ENCODE results near the gene NHLH2.

Gene NHLH2

DNA sequence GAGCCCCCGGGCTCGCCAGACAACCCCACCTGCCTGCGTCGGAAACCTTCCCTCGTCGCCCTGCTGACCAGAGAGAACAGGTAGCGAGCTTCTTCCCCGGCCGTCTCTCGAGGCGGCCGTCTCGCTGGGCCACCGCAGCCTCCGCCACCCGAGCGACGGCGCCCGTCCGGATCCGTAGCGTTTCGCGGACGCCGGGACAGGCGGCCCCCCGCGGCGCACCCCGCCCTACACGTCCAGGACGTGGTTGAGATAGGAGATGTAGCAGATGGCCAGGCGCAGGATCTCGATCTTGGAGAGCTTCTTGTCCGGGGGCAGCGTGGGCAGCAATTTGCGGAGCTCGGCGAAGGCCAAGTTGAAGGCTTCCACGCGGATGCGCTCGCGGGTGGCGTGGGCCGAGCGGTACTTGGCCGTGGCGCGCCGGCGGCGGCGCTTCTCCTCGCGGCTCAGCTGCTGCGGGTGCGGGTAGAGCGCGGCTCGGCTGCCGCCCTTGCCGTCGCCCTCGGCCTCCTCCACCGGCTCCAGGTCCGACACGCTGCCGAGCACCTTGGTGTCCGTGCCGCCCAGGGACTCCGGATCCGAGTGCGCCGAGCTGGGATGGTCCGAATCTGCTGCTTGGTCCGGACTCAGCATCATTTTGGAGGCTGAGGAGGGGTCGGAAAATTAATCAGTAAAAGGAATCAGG, 3.0 kb downstream of the NHLH2 start:
- no peak for DNase-seq (ENCODE audit: low read depth)

DNA sequence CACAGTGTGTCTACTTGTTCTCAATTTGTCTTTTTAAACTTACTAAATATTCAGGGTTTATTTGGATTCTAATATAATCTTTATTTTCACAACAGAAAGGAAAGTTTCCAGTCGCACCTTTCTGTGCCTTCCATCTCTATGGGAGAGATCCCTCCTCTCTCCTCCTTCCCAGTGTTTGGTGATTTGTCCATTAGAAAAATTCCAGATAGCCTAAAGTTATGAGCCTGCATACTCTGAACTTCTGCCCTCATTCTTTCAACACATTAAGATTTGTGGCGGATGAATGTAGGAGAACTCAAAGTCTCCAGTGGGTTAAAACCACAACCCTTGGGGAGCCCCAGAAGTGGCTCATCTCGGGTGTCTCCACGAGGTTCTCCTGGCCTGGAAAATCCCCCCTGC, 3.6 kb downstream of the NHLH2 start:
- no peak for DNase-seq (ENCODE audit: low read depth)

DNA sequence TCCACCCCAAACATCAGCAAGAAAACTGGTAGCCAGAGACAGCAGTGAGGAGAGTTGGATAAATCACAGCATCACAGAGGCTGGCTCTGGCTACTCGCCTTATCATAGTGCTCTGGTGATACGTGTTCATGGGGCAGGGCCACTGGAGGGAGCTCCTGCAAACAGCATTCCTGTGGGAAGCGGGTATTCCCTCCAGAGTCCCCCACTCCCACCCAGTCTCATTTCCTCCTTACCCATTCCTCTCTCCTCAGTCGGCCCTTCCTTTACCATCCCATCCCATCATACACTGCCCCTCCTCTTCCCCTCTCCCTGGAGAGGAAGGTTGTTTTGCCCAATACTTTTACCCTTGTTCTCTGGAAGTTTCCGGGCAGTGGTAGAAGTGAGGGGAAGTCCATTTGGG, 7.1 kb downstream of the NHLH2 start:
- no peak for DNase-seq (ENCODE audit: low read depth)

DNA sequence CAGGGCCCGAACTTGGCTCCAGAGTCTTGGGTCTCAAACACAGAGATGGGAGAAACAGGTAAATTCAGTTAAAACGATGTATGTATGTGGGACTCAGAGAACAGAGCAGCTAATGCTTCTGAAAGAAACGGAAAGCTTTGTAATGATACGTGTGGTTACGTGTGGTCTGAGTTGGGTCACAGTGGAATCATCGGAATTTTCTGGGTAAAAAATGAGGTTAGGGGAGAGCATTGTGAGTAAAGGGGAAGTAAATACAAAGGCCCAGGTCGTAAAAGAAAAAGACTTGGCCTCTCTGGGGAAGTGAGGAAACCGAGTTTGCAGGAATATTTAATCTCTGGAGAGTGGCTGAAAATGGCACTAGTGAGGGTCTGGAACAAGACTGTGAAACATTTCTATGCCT, 8.3 kb downstream of the NHLH2 start:
- no peak for DNase-seq (ENCODE audit: low read depth)

DNA sequence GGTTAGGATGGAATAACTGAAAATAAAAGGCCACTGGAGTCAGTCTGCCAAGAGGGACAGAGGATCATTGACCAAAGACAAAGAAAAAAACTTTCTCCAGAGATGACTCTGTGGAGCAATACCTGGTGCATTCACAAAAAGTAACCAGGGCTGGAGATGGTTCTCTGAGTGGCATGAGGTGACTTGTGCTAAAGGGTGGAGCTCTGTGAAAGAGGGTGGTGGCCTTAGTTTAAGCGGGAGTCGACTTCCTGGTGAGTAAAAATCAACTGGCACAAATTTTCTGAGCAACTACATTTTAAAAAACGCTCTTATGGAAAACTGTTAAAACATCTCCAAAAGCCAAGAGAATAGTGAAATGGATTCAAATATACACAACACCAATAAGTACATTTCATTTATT, 10.0 kb downstream of the NHLH2 start:
- no peak for DNase-seq (ENCODE audit: low read depth)

DNA sequence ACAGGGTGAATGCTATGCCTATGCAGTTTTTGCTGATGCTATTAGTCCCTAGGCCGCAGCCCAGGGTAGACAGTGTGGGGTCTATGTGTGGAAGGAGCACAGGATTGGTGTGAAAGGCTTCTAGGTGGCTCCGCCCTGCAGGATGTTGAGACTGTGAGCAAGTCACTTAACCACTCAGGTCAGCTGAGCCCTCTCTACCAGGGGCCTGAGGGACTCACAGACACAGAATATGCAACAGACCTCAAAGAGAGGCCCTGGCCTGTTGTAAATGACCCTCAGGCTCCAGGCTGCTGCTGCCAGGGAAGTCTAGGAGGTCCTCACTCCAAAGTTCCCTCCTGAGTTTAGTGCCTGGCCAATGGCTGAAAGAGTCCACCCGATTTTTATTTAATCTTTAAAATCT, 11.0 kb downstream of the NHLH2 start:
- DNase-seq (ENCODE audit: low read depth), result no peak

DNA sequence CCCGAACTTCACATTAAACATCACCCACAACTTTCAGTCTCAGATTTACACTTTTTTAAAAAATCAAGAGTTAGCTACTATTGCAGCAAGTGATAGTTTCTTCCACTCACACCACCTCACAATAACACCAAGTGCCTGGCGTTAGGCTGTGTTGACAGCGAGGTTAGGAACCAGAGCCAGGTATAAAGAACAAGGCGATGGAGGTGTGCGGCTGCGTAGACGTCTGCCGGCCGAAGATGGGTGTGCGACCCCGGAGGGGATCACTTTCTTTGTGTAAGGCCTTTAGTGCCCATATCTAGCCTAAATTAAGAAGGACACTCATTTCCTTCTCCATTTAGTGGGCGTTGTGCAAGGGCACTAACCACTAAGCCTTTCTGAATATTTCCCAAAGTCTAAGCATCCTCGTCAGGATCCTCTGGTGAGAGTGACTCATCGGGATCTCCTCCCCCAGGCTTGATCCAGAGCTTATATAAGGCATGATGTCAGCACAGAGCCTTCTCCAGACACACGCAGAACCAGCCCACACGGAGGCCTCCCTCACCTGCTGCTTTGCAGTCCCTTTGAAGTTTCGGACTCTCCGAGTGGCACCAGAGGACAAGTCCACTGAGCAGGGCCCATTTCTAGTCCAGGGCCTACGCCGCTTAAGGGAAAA, 11.8 kb downstream of the NHLH2 start:
- DNase-seq (ENCODE audit: low read depth), result peak; percentile 82

DNA sequence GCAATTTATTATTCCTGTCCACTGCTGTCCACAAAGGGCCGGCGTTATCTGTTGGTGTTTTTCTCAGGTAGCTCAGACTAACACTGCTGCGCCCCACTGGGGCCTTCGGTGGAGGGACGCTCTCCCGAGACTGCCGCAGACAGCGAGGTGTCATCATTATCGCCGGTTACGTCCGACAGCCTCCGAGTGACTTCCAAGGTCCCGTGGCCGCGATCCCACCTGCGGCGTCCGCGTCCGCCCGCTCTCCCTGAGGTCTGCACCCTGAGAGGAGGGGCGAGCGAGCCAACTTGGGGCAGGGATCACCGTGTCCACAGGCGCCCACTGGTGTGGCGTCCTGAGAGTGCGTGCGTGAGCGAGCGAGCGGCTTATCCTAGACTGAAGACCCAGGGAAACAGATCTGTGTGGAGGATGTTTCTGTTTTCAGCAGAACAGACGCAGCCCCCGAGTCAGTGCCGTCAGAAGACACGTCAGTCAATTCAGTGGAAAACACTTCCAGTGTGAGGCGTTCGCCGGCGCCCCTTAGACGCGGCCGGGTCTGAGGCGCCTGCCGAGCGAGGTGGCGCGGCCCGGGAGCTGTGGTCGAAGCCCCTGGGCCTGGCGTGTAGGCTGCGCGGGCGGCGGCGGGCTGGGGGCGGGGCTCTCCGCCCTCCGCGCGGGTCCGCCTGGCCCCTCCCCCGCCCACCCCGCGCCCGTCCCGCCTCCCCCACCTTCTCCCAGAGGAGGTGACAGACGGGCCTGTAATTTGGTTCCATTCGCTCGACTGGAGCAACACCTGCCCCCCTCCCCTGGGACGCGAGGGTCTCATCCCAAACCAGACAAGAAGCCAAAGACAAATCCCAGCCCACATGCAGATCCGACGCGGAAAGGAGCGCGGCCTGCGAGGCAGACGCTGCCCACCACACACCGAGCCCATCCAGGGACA, 12.6 kb downstream of the NHLH2 start:
- peak; percentile 2 for DNase-seq (ENCODE audit: low read depth)

DNA sequence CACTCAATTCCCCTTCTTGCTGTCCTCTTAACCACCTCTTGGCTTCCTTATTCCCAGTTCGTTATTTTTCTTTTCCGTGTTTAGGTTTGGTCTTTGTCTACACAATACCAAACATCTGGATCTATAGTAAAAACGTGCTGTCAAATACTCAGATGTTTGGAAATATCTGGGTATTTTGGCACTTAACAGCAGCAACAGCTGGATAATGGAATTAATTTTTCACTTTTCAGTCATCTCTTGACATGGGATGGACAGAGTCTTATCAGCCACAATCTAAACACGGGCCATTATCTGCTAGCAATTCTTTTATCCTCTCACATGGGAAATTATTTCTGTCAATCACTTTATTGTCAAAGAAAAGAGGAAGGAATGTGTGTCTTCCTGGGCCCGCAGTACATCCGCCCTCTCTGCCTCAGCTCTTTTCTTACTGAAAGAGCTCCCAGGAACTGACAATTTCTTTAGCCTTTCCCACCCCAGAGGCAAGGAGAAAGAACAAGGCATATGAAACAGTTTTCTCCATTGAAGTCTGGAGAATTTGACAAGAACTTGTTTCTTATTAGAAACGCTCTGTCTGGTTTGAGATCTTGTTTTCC, 13.4 kb downstream of the NHLH2 start:
- DNase-seq (ENCODE audit: low read depth), result no peak

DNA sequence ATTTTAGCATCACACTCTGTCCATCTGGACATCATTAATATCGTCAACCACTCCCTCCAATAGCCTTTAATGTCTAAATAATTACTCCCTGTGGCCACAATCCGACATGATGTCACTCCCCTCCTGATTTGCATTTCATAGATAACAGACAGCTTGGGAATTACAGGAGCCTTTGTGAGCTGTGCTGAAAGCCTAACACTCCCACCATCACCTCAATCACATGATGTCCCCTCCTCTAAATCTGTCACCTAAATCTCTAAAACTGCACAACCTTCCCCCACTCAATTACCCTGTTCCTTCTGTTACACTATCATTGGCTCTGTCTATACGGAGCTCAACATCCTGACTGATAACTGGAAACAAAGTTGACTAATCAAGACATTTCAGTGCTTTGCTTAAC, 14.3 kb downstream of the NHLH2 start:
- DNase-seq (ENCODE audit: low read depth), result no peak

DNA sequence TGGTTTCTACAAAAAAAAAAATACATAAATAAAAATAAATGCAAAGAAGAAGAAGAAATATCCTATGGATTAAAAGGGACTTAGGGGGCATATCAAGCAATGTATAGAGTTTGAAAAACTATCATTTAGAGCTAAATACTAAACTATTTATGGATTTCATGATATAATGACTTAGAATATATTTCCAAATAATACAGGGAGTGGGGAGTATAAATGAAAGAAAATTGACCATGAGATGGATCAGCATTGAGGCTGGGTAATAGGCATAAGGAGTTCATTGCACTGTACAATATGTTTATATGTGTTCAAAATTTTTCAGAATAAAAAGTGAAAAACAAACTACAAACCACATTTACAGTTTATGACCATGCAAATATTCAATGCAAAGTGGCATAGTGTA, 18.8 kb downstream of the NHLH2 start:
- DNase-seq (ENCODE audit: low read depth), result no peak

DNA sequence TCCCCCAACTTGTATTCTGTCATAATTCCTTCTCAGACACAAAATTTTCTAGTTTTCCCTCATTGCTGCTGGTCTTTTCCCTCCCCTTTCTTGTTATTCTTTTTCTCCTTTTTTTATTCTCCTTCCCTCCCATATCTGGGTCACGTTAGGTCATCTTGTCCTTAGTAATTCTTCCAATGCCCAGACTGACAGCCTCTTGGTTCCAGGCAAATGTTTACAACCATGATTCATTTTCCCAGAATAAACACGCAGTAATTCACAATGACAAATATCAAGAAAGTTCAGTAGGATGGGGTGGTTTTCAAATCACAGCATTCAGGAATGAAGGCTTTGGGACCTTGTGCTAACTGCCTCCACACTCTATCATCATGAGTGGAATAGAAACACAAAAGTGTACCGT, 25.2 kb downstream of the NHLH2 start:
- DNase-seq (ENCODE audit: low read depth), result no peak

DNA sequence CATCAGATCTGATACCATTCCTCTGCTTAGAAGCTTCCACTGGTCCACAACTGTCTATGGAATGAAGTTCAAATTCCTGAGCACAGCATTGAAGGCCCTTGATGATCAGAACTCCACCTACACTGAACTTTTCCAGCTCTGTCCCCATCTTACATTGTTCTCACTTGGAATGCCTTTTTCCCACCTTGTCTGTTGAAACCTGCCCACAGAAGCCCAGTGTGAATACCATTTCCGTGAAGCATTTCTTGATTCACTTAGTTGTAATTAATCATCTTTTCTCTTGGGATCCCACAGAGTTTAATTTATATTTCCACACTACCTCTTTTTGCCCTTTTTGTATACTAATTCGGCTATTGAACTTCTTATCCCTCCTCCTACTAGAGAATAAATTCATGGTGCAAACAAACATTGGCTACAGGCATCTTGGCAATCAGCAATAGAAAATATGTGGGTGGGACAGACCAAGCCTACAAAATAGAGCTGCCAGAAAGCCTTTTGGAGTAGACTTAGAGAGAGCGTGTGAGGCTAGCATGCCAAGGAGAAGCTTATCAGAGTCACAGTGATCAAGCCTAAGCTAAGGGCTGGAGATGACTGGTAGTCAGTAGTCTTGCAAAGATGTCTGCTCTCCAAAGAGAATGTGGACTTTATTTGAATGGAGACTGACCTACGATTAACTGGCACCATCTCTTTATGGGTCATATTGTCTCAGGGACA, 26.1 kb downstream of the NHLH2 start:
- no peak for DNase-seq (ENCODE audit: low read depth)

DNA sequence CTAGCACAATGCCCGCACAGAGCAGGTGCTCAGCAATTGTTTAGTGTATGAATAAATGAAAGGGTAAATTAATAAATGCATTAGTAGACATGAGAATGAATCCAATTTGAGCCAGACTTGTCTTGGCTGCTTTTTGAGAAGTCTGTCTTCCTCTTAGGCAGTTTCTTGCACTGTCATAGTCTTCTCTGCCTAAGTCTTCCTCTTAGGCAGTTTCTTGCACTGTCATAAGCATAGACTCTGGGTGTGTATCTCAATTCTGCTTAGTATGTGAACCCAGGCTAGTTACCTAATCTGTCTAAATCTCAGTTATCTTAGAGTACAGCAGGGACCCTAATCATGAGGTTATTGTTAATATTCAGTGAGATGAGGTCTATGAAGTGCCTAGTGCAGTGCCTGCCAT, 27.2 kb downstream of the NHLH2 start:
- DNase-seq (ENCODE audit: low read depth), result no peak

DNA sequence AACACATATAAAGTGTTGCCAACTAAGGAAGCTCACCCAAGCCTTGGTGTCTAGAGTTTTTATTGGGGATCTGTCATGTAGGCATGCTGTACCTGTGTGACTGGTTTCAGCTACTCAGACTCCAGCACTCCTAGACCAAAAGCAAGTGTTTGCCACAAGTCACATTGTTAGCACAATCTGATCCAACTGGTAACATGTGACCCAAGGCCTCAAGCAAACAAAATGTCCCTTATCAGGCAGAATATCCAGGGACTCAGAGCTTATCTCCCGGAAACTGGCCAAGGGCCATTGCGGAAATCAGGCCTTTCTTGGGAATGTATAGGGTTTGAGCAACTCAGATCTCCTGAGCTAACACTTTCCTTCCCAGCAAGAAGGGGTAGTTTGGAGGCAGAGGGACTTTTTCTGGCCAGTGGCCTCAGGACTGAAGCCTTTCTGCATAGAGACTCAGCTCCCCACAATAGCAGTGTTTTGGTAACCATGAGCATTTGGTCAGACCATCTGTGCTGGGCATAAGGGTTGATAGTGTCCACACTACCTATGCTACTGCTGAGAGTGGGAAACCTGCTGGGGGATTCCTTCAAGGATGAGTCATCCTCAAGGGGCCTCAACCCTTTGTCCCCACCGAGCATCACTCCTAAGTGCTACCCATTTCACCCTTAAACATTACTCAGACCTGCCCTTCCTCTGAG, 29.6 kb downstream of the NHLH2 start:
- no peak for DNase-seq (ENCODE audit: low read depth)

DNA sequence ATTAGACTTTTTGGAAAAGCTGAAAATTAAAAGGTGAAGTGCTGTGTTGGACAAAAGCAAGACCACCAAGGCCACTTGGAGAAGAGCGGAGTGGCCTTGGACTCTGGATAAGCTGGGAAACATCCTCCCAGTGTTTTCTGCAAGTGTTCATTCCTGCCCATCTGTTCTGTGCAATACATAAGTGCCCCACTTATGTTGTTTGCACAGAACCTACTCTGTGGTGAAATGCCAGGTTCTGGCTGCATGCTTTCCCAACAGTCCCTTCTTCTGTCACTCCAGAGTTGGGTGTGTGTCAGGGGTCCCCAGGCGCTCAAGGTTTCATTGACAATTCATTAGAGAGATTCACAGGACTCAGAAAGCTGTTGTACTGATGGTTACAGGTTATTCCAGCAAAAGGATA, 30.3 kb downstream of the NHLH2 start:
- no peak for DNase-seq (ENCODE audit: low read depth)

DNA sequence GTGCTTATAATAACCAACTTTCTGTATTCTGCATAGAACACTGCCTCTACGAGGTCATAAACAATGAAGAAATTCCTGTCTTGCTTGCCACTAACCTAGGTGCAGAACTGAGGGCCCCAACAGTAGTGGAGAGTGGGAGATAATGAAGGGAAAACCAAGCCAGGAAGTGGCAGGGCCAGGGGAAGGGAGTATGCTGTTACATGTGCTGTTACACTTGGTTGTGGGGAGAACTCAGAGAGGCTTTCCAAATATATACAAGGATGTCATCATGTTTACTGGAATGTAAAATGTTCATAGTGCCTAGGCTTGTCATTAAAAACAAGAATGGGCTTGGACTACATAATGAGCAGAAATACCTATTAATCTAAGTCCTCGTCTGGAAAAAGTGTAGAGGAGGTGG, 31.1 kb downstream of the NHLH2 start:
- DNase-seq (ENCODE audit: low read depth), result no peak

DNA sequence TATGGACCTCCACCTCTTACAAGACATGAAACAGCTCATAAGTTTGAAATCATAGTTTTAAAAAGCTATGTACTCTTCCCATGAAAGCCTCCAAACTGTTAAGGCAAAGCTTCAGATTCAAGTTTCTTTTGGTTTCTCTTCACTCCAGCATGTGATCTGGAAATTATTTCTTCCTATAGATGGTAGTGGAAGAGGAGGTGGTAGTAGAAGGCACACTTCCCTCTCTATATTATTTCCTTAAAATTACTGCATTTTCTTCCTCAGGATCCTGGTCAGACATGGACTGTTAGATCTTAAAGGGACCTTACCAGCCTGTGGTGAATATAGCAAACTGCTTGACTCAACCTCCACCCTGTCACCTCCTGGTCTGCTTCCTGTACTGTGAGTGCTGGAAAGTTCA, 31.9 kb downstream of the NHLH2 start:
- no peak for DNase-seq (ENCODE audit: low read depth)

DNA sequence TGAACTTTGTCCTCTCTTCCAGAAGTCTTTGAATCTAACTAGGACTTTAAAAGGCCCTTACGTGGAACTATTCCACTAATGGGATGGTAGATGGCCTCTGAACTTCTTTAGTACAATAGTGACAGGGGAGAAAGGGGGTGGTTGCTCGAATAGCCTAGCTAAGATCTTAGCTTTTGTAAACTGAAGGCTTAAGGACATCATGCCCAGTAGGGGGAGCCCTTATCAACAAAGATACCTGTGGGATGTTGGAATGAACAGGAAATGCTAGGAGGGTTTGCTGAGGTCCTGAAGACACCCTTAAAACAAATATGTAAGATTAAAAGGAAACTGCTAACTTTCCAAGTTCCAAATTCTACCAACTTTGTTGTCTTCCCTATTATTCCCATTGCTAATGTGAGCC, 33.2 kb downstream of the NHLH2 start:
- peak; percentile 35 for DNase-seq (ENCODE audit: low read depth)

DNA sequence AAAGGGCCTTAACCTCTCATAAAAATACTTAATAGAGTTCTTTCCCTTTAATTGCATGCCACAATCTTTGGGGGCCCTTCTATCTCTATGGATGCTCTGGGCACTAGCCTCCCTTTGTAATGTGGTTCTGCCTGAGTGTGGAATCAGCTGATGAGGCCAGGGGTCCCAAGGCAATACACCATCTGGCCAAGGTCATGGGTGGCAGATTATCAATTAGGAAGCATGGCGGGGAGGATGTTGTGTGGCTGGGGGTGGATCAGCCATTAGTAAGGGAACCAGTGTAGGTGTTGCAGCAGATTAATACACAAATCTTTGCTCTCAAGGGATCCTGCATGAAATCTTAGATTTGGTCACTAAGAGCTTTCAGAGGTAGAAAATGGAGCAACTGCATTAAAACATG, 35.3 kb downstream of the NHLH2 start:
- no peak for DNase-seq (ENCODE audit: low read depth)

DNA sequence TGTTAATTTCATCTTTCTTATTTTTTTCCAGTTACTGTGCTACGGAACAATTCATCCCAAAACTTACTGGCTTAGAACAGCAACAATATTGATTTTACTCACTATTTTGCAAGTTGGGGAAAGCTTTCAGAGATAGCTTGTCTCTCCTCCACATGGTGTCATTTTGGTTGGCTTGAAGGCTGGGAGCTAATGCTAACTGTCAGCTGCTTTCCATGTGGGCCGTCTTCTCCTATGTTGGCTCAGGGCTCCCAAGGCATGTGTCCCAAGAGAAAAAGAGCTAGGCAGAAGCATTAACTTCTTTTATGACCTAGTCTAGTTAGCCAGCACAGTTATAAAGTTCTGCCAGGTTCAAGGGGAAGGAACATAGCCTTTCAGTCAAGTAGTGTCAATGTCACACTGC, 38.5 kb downstream of the NHLH2 start:
- DNase-seq (ENCODE audit: low read depth), result no peak

DNA sequence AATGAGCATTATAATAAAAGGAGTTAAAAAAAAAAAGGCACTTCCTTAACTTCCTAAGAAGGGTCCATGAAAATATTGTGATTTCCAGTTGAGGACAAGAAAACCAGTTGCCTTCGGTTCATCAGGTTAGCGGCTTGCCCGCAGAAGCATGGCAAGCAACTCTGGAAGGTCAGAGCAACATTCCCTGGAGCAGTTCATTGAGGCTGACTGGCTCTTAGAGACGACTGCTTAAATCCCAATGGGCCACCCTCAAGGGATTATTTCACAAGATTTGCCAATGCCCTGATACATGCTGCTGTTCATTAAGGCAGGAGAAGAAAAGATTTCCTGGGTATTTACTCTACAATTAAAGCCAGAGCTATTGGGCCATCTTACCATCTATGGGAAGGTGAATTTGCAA, 43.4 kb downstream of the NHLH2 start:
- no peak for DNase-seq (ENCODE audit: low read depth)

Data from non-pigmented ciliary epithelial cell (primary cell).